Measurements from ENCODE around the gene DAAM2. TPM values are rescaled to one million over a fixed set of nuclear protein-coding genes. Genes with fewer than 3 reads are reported as not detected.

DAAM2 gene
- total RNA-seq, 1 donor from 2014 or later = 87.2 TPM

DNA sequence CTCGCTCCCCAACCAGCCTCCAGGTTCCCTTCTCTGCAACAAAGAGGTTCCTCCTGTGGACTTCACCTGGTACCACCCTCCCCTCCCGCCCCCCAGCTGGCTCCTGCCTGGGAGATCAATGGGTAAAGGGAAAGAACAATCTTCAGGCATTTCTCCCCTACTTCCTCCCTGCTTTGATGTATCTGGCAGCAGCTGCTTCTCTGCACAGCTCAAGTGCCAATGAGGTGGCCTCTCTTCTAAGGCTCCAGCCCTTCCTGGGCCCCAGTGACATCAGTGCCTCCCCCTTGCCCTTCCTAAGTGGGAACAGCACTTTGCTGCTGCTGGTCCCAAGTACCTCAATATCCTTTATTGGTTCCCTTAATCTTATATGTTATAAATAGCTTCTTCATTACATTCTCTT, 118.6 kb downstream of the DAAM2 start:
- no peaks in the 10 kb centered on the region for H3K4me1 Mint-ChIP-seq (ENCODE audit: unreplicated experiment)
- TF ChIP-seq, protein P1, sequence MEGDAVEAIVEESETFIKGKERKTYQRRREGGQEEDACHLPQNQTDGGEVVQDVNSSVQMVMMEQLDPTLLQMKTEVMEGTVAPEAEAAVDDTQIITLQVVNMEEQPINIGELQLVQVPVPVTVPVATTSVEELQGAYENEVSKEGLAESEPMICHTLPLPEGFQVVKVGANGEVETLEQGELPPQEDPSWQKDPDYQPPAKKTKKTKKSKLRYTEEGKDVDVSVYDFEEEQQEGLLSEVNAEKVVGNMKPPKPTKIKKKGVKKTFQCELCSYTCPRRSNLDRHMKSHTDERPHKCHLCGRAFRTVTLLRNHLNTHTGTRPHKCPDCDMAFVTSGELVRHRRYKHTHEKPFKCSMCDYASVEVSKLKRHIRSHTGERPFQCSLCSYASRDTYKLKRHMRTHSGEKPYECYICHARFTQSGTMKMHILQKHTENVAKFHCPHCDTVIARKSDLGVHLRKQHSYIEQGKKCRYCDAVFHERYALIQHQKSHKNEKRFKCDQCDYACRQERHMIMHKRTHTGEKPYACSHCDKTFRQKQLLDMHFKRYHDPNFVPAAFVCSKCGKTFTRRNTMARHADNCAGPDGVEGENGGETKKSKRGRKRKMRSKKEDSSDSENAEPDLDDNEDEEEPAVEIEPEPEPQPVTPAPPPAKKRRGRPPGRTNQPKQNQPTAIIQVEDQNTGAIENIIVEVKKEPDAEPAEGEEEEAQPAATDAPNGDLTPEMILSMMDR (IDR thresholded peaks at IDR 0.05) = no peak
- no peak overlapping the region for H3K4me3 Mint-ChIP-seq (ENCODE audit: unreplicated experiment)
- no peaks in the 10 kb centered on the region for H3K27me3 Mint-ChIP-seq (ENCODE audit: unreplicated experiment)
- DNase-seq (ENCODE audit: extremely low spot score, unreplicated experiment) = no peak
- H3K9me3 Mint-ChIP-seq (ENCODE audit: unreplicated experiment) = no peaks in the 10 kb centered on the region
- H3K36me3 Mint-ChIP-seq (ENCODE audit: unreplicated experiment) = peaks cover 38% of the 10 kb centered on the region
- no peak overlapping the region for H3K27ac Mint-ChIP-seq (ENCODE audit: unreplicated experiment)

DNA sequence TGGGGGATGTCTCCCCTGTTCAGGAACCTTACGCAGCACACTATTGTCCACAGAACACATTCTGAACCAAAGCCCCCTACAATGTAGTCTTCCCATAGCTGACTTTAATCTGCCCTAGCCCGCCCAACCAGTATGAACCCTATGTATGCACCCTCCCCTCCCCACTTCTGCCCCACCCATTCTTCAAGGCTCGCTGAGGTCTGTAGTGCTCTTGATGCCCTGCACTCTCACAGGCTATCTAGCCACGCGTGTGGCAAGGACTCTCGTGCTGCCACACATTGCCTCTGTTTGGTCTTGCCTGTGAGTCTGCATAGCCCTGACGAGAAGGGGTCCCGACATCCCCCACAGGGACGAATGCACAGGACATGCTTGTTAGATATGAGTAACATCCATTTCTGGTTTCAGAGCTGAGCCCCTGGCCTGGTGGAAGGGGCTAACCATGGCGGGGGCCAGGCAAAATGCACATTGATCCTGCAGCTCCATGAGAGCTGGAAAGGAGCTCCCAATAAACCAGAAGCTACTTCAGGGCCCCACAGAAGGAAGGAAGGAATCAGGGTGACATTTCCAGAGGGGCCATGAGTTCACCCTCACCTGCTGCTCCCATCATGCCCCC, 119.4 kb downstream of the DAAM2 start:
- DNase-seq (ENCODE audit: extremely low spot score, unreplicated experiment) = no peak
- Mint-ChIP-seq H3K4me1 (ENCODE audit: unreplicated experiment) (no peaks in the 10 kb centered on the region), H3K4me3 (ENCODE audit: unreplicated experiment) (no peak overlapping the region), H3K27ac (ENCODE audit: unreplicated experiment) (no peak overlapping the region), H3K36me3 (ENCODE audit: unreplicated experiment) (peaks cover 39% of the 10 kb centered on the region), H3K27me3 (ENCODE audit: unreplicated experiment) (no peaks in the 10 kb centered on the region), H3K9me3 (ENCODE audit: unreplicated experiment) (no peaks in the 10 kb centered on the region)
- TF ChIP-seq, protein P1 (IDR thresholded peaks at IDR 0.05) = no peak

DNA sequence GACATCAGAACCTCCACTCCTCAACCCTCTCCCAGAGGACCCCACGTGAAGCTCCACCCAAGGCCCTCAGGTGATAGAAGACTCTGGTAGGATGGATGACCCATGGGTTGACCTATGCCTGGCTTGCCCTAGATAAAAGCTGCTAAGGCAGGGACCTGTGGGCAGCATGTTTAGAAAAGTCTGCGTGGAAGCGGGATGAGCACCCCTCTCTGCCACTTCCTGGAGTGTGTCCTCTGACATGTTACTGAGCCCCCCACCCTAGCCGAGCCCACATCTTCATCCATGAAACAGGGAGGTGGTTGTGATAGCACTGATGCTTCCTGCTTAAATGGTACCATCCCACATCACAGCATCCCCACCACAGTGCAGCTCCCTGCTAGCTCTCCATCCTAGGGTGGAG, 120.3 kb downstream of the DAAM2 start:
- H3K27me3 Mint-ChIP-seq (ENCODE audit: unreplicated experiment) = no peaks in the 10 kb centered on the region
- peaks cover 37% of the 10 kb centered on the region for H3K36me3 Mint-ChIP-seq (ENCODE audit: unreplicated experiment)
- H3K27ac Mint-ChIP-seq (ENCODE audit: unreplicated experiment) = no peak overlapping the region
- no peaks in the 10 kb centered on the region for H3K4me1 Mint-ChIP-seq (ENCODE audit: unreplicated experiment)
- no peak overlapping the region for H3K4me3 Mint-ChIP-seq (ENCODE audit: unreplicated experiment)
- TF ChIP-seq, protein P1 (IDR thresholded peaks at IDR 0.05) = no peak
- no peaks in the 10 kb centered on the region for H3K9me3 Mint-ChIP-seq (ENCODE audit: unreplicated experiment)
- no peak for DNase-seq (ENCODE audit: extremely low spot score, unreplicated experiment)

DNA sequence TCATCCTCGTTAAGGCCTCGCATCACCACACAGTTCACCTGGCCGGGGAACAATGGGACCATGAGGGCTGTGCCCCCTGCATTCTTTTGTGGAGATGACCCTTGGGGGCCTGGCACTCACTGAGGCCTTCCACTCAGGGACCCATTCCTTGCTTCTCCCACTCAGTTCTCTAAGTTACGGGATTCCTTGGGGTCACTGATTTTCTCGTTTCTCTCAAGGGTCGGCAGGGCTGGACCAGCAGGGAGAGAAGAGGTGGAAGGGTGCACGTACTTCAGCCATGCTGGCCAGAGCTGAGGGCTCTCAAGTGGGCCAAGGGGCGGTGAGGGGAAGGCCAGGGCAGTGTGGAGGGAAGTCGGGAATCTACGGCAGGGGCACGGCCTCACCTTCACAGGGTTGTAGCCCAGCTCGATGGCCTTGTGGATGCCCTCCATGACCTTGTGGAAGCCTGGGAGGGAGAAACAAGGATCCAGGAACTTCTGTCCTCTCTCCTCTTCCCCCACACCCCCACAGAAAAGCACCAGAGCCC, 121.3 kb downstream of the DAAM2 start:
- H3K9me3 Mint-ChIP-seq (ENCODE audit: unreplicated experiment) = no peaks in the 10 kb centered on the region
- no peaks in the 10 kb centered on the region for H3K4me1 Mint-ChIP-seq (ENCODE audit: unreplicated experiment)
- TF ChIP-seq, protein P1 (IDR thresholded peaks at IDR 0.05) = no peak
- no peaks in the 10 kb centered on the region for H3K27me3 Mint-ChIP-seq (ENCODE audit: unreplicated experiment)
- DNase-seq (ENCODE audit: extremely low spot score, unreplicated experiment) = no peak
- H3K4me3 Mint-ChIP-seq (ENCODE audit: unreplicated experiment) = no peak overlapping the region
- peaks cover 42% of the 10 kb centered on the region for H3K36me3 Mint-ChIP-seq (ENCODE audit: unreplicated experiment)
- H3K27ac Mint-ChIP-seq (ENCODE audit: unreplicated experiment) = no peak overlapping the region

DNA sequence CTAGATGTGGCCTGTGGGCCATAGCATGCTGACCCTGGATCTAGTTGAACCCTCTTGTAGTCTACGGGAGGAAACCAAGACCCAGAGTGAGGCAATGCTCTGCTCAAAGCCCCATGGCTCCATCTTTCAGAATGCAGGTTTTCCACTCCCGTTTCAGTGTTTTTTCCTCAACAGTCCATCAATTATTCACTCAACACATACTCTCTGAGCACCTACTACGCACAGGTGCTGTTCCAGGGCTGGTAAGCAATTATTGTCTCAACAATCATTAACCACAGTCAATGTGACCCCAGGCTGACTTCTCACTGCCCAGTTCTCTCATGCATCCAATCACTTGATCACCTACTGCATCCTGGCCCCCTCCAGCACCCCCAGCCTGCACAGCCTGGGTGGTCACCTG, 122.1 kb downstream of the DAAM2 start:
- H3K27me3 Mint-ChIP-seq (ENCODE audit: unreplicated experiment) = no peaks in the 10 kb centered on the region
- no peak overlapping the region for H3K27ac Mint-ChIP-seq (ENCODE audit: unreplicated experiment)
- no peak overlapping the region for H3K4me3 Mint-ChIP-seq (ENCODE audit: unreplicated experiment)

More for the DNA sequence above, 122.1 kb downstream of the DAAM2 start:
- no peaks in the 10 kb centered on the region for H3K4me1 Mint-ChIP-seq (ENCODE audit: unreplicated experiment)
- TF ChIP-seq, protein P1 (IDR thresholded peaks at IDR 0.05) = no peak
- H3K36me3 Mint-ChIP-seq (ENCODE audit: unreplicated experiment) = peaks cover 43% of the 10 kb centered on the region
- H3K9me3 Mint-ChIP-seq (ENCODE audit: unreplicated experiment) = no peaks in the 10 kb centered on the region
- DNase-seq (ENCODE audit: extremely low spot score, unreplicated experiment) = no peak
